ENCODE results near the gene TPO.
"Not testable (repeated sequence)": the region's sequence is repeated elsewhere in the genome, so short reads cannot be mapped to it uniquely, and the experiment has no call there.

TPO gene

GRCh38 chr2:1413156-1413710 is at the start of gene TPO:
TSS of gene TPO (plus strand) at chr2:1413463. CDS start at chr2:1414409, 946 bp downstream.
- DNase-seq (ENCODE audit: low spot score), result no peak

- DNase-seq (ENCODE audit: low spot score), result no peak
Observed at GRCh38 chr2:1366546-1367134, 46.6 kb upstream of the TPO start.

- DNase-seq (ENCODE audit: low spot score), result no peak
Observed at GRCh38 chr2:1367601-1368000, 45.7 kb upstream of the TPO start.

- DNase-seq (ENCODE audit: low spot score), result no peak
Observed at GRCh38 chr2:1369905-1370304, 43.4 kb upstream of the TPO start.

- no peak for DNase-seq (ENCODE audit: low spot score)
Observed at GRCh38 chr2:1370461-1370860, 42.8 kb upstream of the TPO start.

- DNase-seq (ENCODE audit: low spot score), result no peak
Observed at GRCh38 chr2:1371082-1371481, 42.2 kb upstream of the TPO start.

- DNase-seq (ENCODE audit: low spot score), result no peak
Observed at GRCh38 chr2:1373830-1374229, 39.4 kb upstream of the TPO start.

- no peak for DNase-seq (ENCODE audit: low spot score)
Observed at GRCh38 chr2:1374287-1374686, 39.0 kb upstream of the TPO start.

- no peak for DNase-seq (ENCODE audit: low spot score)
Observed at GRCh38 chr2:1375794-1376193, 37.5 kb upstream of the TPO start.

- no peak for DNase-seq (ENCODE audit: low spot score)
Observed at GRCh38 chr2:1377473-1377872, 35.8 kb upstream of the TPO start.

GRCh38 chr2:1378456-1379150 is 34.7 kb upstream of the TPO start:
- DNase-seq (ENCODE audit: low spot score), result no peak

GRCh38 chr2:1381644-1382043 is 31.6 kb upstream of the TPO start:
- DNase-seq (ENCODE audit: low spot score), result no peak

GRCh38 chr2:1387954-1388725 is 25.1 kb upstream of the TPO start:
- DNase-seq (ENCODE audit: low spot score), result not testable (repeated sequence)

- not testable (repeated sequence) for DNase-seq (ENCODE audit: low spot score)
Observed at GRCh38 chr2:1390118-1390517, 23.1 kb upstream of the TPO start.

- no peak for DNase-seq (ENCODE audit: low spot score)
Observed at GRCh38 chr2:1393321-1393720, 19.9 kb upstream of the TPO start.

GRCh38 chr2:1394709-1395408 is 18.4 kb upstream of the TPO start:
- no peak for DNase-seq (ENCODE audit: low spot score)

- no peak for DNase-seq (ENCODE audit: low spot score)
Observed at GRCh38 chr2:1397350-1397749, 15.9 kb upstream of the TPO start.

- no peak for DNase-seq (ENCODE audit: low spot score)
Observed at GRCh38 chr2:1398191-1398590, 15.1 kb upstream of the TPO start.

- DNase-seq (ENCODE audit: low spot score), result no peak
Observed at GRCh38 chr2:1400943-1401735, 12.1 kb upstream of the TPO start.

- DNase-seq (ENCODE audit: low spot score), result no peak
Observed at GRCh38 chr2:1402064-1402463, 11.2 kb upstream of the TPO start.

GRCh38 chr2:1403565-1403964 is 9.7 kb upstream of the TPO start:
- DNase-seq (ENCODE audit: low spot score), result no peak

Measured in AG08395 (cell line).